A673 (cell line): ENCODE results near the gene CELSR1.

ENCODE experiments used
- EZH2 ChIP-seq: fragments of 200-600 bp; sonication (generic); IDR thresholded peaks from 2 replicates; pipeline ENCODE4 v1.6.1; 2017; ENCODE audit warnings: borderline replicate concordance, low read depth, mild to moderate bottlenecking, mixed read lengths, antibody characterized with exemption, low read length; ENCODE audit not compliant: poor library complexity, severe bottlenecking
- TF ChIP-seq, protein P1 (sequence below): fragments of 300-800, 200-600 bp; sonication (generic); conservative IDR thresholded peaks from 2 replicates; pipeline ENCODE4 v1.5.1; 2017; ENCODE audit warnings: low read depth, mild to moderate bottlenecking, antibody characterized with exemption, low read length, moderate library complexity, mixed read lengths

GRCh38 chr22:46371623-46372226 is 165.7 kb downstream of the CELSR1 start:
- TF ChIP-seq, protein P1, sequence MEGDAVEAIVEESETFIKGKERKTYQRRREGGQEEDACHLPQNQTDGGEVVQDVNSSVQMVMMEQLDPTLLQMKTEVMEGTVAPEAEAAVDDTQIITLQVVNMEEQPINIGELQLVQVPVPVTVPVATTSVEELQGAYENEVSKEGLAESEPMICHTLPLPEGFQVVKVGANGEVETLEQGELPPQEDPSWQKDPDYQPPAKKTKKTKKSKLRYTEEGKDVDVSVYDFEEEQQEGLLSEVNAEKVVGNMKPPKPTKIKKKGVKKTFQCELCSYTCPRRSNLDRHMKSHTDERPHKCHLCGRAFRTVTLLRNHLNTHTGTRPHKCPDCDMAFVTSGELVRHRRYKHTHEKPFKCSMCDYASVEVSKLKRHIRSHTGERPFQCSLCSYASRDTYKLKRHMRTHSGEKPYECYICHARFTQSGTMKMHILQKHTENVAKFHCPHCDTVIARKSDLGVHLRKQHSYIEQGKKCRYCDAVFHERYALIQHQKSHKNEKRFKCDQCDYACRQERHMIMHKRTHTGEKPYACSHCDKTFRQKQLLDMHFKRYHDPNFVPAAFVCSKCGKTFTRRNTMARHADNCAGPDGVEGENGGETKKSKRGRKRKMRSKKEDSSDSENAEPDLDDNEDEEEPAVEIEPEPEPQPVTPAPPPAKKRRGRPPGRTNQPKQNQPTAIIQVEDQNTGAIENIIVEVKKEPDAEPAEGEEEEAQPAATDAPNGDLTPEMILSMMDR, result no peak
- TF ChIP-seq EZH2, result no peak
